WTC11 (cell line): Measurements from ENCODE around the gene SMARCE1. TPM values are rescaled to one million over a fixed set of nuclear protein-coding genes. Genes with fewer than 3 reads are reported as not detected.

Source experiments
- ATAC-seq: fragments of 200-7000 bp; cut with Tn5 transposase; 2 replicates; pipeline ENCODE4 v1.10.0; 2021; ENCODE audit warnings: mild to moderate bottlenecking, moderate library complexity
- CTCF ChIA-PET: fragments of 300-600 bp; sonication (Branson Sonifier 250); formaldehyde crosslinking; loops from one replicate; lab custom pipeline; 2021; ENCODE audit warnings: antibody characterized with exemption; lab: Charles Lee
- POLR2A ChIA-PET: fragments of 350-600 bp; sonication (Branson Sonifier 250); formaldehyde crosslinking; loops from one replicate; lab custom pipeline; 2021; ENCODE audit warnings: antibody characterized with exemption; lab: Charles Lee
- DNase-seq: peaks from one replicate; pipeline ENCODE4 v3.0.0; 2021; ENCODE audit warnings: low spot score
- H3K27ac Mint-ChIP-seq: 2 replicates; pipeline ENCODE4 v1.8.0; 2021; ENCODE audit warnings: mixed read lengths
- H3K27me3 Mint-ChIP-seq: 2 replicates; pipeline ENCODE4 v1.8.0; 2021; ENCODE audit warnings: low read depth, mild to moderate bottlenecking, moderate library complexity, mixed read lengths
- H3K36me3 Mint-ChIP-seq: 2 replicates; pipeline ENCODE4 v1.8.0; 2021; ENCODE audit warnings: mixed read lengths
- H3K4me1 Mint-ChIP-seq: 2 replicates; pipeline ENCODE4 v1.8.0; 2022; ENCODE audit warnings: mixed read lengths
- H3K4me3 Mint-ChIP-seq: 2 replicates; pipeline ENCODE4 v1.8.0; 2021; ENCODE audit warnings: mild to moderate bottlenecking, moderate library complexity, mixed read lengths
- H3K9me3 Mint-ChIP-seq: 2 replicates; pipeline ENCODE4 v1.8.0; 2021; ENCODE audit warnings: mixed read lengths
- AFF4 ChIP-seq: sonication (generic); formaldehyde crosslinking; IDR thresholded peaks from 2 replicates; pipeline ENCODE4 v1.8.1; 2023; ENCODE audit warnings: mild to moderate bottlenecking, missing genetic modification reagents, borderline replicate concordance
- ARID4B ChIP-seq: sonication (generic); formaldehyde crosslinking; IDR thresholded peaks from 2 replicates; pipeline ENCODE4 v1.8.0; 2023; ENCODE audit warnings: missing genetic modification reagents, mild to moderate bottlenecking, borderline replicate concordance
- ATF2 ChIP-seq: sonication (generic); formaldehyde crosslinking; IDR thresholded peaks from 2 replicates; pipeline ENCODE4 v1.8.1; 2022; ENCODE audit warnings: low read depth, missing genetic modification reagents, borderline replicate concordance
- E2F1 ChIP-seq: sonication (generic); formaldehyde crosslinking; IDR thresholded peaks from 2 replicates; pipeline ENCODE4 v1.8.0; 2022; ENCODE audit warnings: mild to moderate bottlenecking, missing genetic modification reagents
- ESRRA ChIP-seq: sonication (generic); formaldehyde crosslinking; IDR thresholded peaks from 2 replicates; pipeline ENCODE4 v1.8.1; 2022; ENCODE audit warnings: mild to moderate bottlenecking, missing genetic modification reagents, borderline replicate concordance
- FOXJ3 ChIP-seq: sonication (generic); formaldehyde crosslinking; IDR thresholded peaks from 2 replicates; pipeline ENCODE4 v1.9.0; 2021; ENCODE audit warnings: missing genetic modification reagents, mild to moderate bottlenecking, borderline replicate concordance
- GTF2I ChIP-seq: fragments of 250-450 bp; sonication (Bioruptor Pico); conservative IDR thresholded peaks from 2 replicates; pipeline ENCODE4 v1.4.0; 2021; ENCODE audit warnings: mild to moderate bottlenecking
- MLX ChIP-seq: sonication (generic); formaldehyde crosslinking; IDR thresholded peaks from 2 replicates; pipeline ENCODE4 v1.8.1; 2023; ENCODE audit warnings: mild to moderate bottlenecking, missing genetic modification reagents, moderate library complexity
- MXD4 ChIP-seq: fragments of 250-450 bp; sonication (Bioruptor Pico); IDR thresholded peaks from 2 replicates; pipeline ENCODE4 v1.8.0; 2021; ENCODE audit warnings: mild to moderate bottlenecking, moderate library complexity, borderline replicate concordance
- MYBL2 ChIP-seq: sonication (generic); formaldehyde crosslinking; IDR thresholded peaks from 2 replicates; pipeline ENCODE4 v1.8.1; 2023; ENCODE audit warnings: mild to moderate bottlenecking, moderate library complexity, missing genetic modification reagents
- SOX15 ChIP-seq: fragments of 250-450 bp; sonication (Bioruptor Pico); IDR thresholded peaks from 2 replicates; pipeline ENCODE4 v1.9.0; 2021; ENCODE audit warnings: mild to moderate bottlenecking
- ZNF317 ChIP-seq: sonication (generic); formaldehyde crosslinking; IDR thresholded peaks from 2 replicates; pipeline ENCODE4 v1.8.1; 2023; ENCODE audit warnings: low read depth, mild to moderate bottlenecking, moderate library complexity, missing genetic modification reagents, borderline replicate concordance
- ZNF396 ChIP-seq: fragments of 250-450 bp; sonication (Bioruptor Pico); IDR thresholded peaks from 2 replicates; pipeline ENCODE4 v1.8.0; 2021; ENCODE audit warnings: mild to moderate bottlenecking, moderate library complexity, borderline replicate concordance
- ZNF416 ChIP-seq: fragments of 250-450 bp; sonication (Bioruptor Pico); IDR thresholded peaks from 2 replicates; pipeline ENCODE4 v1.9.0; 2021; ENCODE audit warnings: mild to moderate bottlenecking, inconsistent platforms
- ZNF423 ChIP-seq: fragments of 250-450 bp; sonication (Bioruptor Pico); IDR thresholded peaks from 2 replicates; pipeline ENCODE4 v2.1.2; 2022; ENCODE audit warnings: mild to moderate bottlenecking, moderate library complexity
- ZNF671 ChIP-seq: fragments of 250-450 bp; sonication (Bioruptor Pico); IDR thresholded peaks from 2 replicates; pipeline ENCODE4 v1.8.0; 2021; ENCODE audit warnings: mild to moderate bottlenecking
- total RNA-seq: library from RNA; stranded (reverse); gene quantifications from 3 replicates; pipeline ENCODE4 v1.2.3, GENCODE V29; 2021

The SMARCE1 gene
- total RNA-seq, 1 experiment from 2014 or later = 109 TPM

GRCh38 chr17:40577611-40578065 is 70.0 kb downstream of the SMARCE1 start:
- no peak overlapping the region for H3K4me3 Mint-ChIP-seq
- no peak for ATAC-seq
- no peaks in the 10 kb centered on the region for H3K36me3 Mint-ChIP-seq
- H3K4me1 Mint-ChIP-seq = peaks cover 7% of the 10 kb centered on the region
- peaks cover 19% of the 10 kb centered on the region for H3K9me3 Mint-ChIP-seq
- TF ChIP-seq E2F1 (CRISPR knock-in tag) = no peak
- TF ChIP-seq ZNF423 (CRISPR knock-in tag) = no peak
- no peak for TF ChIP-seq GTF2I (CRISPR knock-in tag)
- no peak for TF ChIP-seq ZNF317 (CRISPR knock-in tag)
- no peak for TF ChIP-seq MLX (CRISPR knock-in tag)
- no peak for TF ChIP-seq MYBL2 (CRISPR knock-in tag)
- TF ChIP-seq ESRRA (CRISPR knock-in tag) = no peak
- TF ChIP-seq ZNF671 (CRISPR knock-in tag) = no peak
- TF ChIP-seq ARID4B (CRISPR knock-in tag) = no peak
- no peak for TF ChIP-seq FOXJ3 (CRISPR knock-in tag)
- no peak for TF ChIP-seq SOX15 (CRISPR knock-in tag)
- TF ChIP-seq ZNF396 (CRISPR knock-in tag) = no peak
- no peak for TF ChIP-seq ZNF416 (CRISPR knock-in tag)
- TF ChIP-seq AFF4 (CRISPR knock-in tag) = no peak
- TF ChIP-seq ATF2 = no peak
- TF ChIP-seq MXD4 (CRISPR knock-in tag) = no peak
- ChIA-PET POLR2A (no interaction called here), CTCF (interaction anchor here (1.5 kb wide), 1 partner anchor 18 kb away, joined by 4 read pairs; no protein-coding TSS in a partner anchor)
- no peak overlapping the region for H3K27ac Mint-ChIP-seq
- DNase-seq = no peak
- peaks cover 6% of the 10 kb centered on the region; the same call in 1 of the 2 replicates for H3K27me3 Mint-ChIP-seq
